RWPE2 (cell line): ENCODE results near the gene MMP2.

Experiments
- ATAC-seq: fragments of 200-7000 bp; cut with Tn5 transposase; 3 replicates; pipeline ENCODE4 v1.9.1; 2021; ENCODE audit warnings: low read depth
- DNase-seq: peaks from one replicate; pipeline ENCODE4 v3.0.0-alpha.2; 2020; ENCODE audit warnings: low spot score
- H3K27ac ChIP-seq: fragments of 450-650 bp; 2 replicates; pipeline ENCODE4 v1.5.1; 2017; ENCODE audit warnings: mild to moderate bottlenecking; ENCODE audit not compliant: poor library complexity, severe bottlenecking
- H3K27me3 ChIP-seq: fragments of 250-450 bp; sonication (Bioruptor Pico); 2 replicates; pipeline ENCODE4 v1.5.1; 2021; ENCODE audit warnings: mild to moderate bottlenecking, moderate library complexity; ENCODE audit not compliant: insufficient read depth, poor library complexity, severe bottlenecking
- H3K36me3 ChIP-seq: fragments of 250-450 bp; sonication (Bioruptor Pico); 2 replicates; pipeline ENCODE4 v1.5.1; 2020; ENCODE audit warnings: low read depth, mild to moderate bottlenecking, moderate library complexity
- H3K4me1 ChIP-seq: fragments of 250-450 bp; sonication (Bioruptor Pico); 2 replicates; pipeline ENCODE4 v1.5.1; 2021; ENCODE audit warnings: mild to moderate bottlenecking, moderate library complexity; ENCODE audit not compliant: insufficient read depth, poor library complexity, severe bottlenecking
- H3K4me3 ChIP-seq: fragments of 250-450 bp; sonication (Bioruptor Pico); 2 replicates; pipeline ENCODE4 v1.5.1; 2021; ENCODE audit warnings: mild to moderate bottlenecking, moderate library complexity; ENCODE audit not compliant: severe bottlenecking
- H3K9me3 ChIP-seq: fragments of 250-450 bp; sonication (Bioruptor Pico); 2 replicates; pipeline ENCODE4 v1.5.1; 2021; ENCODE audit warnings: mild to moderate bottlenecking, moderate library complexity; ENCODE audit not compliant: severe bottlenecking
- CTCF ChIP-seq: fragments of 450-650 bp; IDR thresholded peaks from one replicate; pipeline ENCODE4 v1.5.1; 2017; ENCODE audit warnings: mild to moderate bottlenecking, moderate library complexity; ENCODE audit not compliant: poor library complexity, severe bottlenecking

The MMP2 gene

GRCh38 chr16:55468352-55468990 lies 10.5 kb upstream of the MMP2 start:
- H3K27ac ChIP-seq: no peak overlapping the region
- H3K4me3 ChIP-seq: no peak overlapping the region
- no peak for TF ChIP-seq CTCF
- no peaks in the 10 kb centered on the region for H3K36me3 ChIP-seq
- ATAC-seq: no peak
- no peaks in the 10 kb centered on the region for H3K9me3 ChIP-seq
- no peaks in the 10 kb centered on the region for H3K27me3 ChIP-seq
- H3K4me1 ChIP-seq: peaks cover 25% of the 10 kb centered on the region
- DNase-seq: no peak

GRCh38 chr16:55469821-55470532 lies 9.0 kb upstream of the MMP2 start:
- peaks cover 25% of the 10 kb centered on the region for H3K4me1 ChIP-seq
- TF ChIP-seq CTCF: no peak
- peak overlapping the region; percentile 87 for H3K27ac ChIP-seq
- H3K4me3 ChIP-seq: no peak overlapping the region
- no peaks in the 10 kb centered on the region for H3K9me3 ChIP-seq
- H3K36me3 ChIP-seq: no peaks in the 10 kb centered on the region
- DNase-seq: no peak
- H3K27me3 ChIP-seq: no peaks in the 10 kb centered on the region
- no peak for ATAC-seq

GRCh38 chr16:55470533-55471371 lies 8.2 kb upstream of the MMP2 start:
- Histone ChIP-seq H3K4me1 (peaks cover 25% of the 10 kb centered on the region), H3K36me3 (no peaks in the 10 kb centered on the region), H3K27me3 (no peaks in the 10 kb centered on the region), H3K27ac (peak overlapping the region; percentile 87), H3K9me3 (no peaks in the 10 kb centered on the region), H3K4me3 (no peak overlapping the region)
- no peak for DNase-seq
- peak; percentile 22; the same call in 2 of the 3 replicates for ATAC-seq
- TF ChIP-seq CTCF: no peak

GRCh38 chr16:55471448-55472097 lies 7.4 kb upstream of the MMP2 start:
- Histone ChIP-seq H3K27ac (peak overlapping the region; percentile 87), H3K9me3 (no peaks in the 10 kb centered on the region), H3K36me3 (no peaks in the 10 kb centered on the region), H3K27me3 (no peaks in the 10 kb centered on the region), H3K4me1 (peaks cover 25% of the 10 kb centered on the region), H3K4me3 (no peak overlapping the region)
- peak; percentile 89 for ATAC-seq
- TF ChIP-seq CTCF: no peak
- DNase-seq: no peak
